HPDE6-E6E7 (cell line): ENCODE results near the gene CDHR5.

Experiments used
- DNase-seq: peaks from one replicate; pipeline ENCODE4 v3.0.0; 2011; ENCODE audit warnings: missing footprints; ENCODE audit errors: extremely low spot score

The CDHR5 gene

DNA sequence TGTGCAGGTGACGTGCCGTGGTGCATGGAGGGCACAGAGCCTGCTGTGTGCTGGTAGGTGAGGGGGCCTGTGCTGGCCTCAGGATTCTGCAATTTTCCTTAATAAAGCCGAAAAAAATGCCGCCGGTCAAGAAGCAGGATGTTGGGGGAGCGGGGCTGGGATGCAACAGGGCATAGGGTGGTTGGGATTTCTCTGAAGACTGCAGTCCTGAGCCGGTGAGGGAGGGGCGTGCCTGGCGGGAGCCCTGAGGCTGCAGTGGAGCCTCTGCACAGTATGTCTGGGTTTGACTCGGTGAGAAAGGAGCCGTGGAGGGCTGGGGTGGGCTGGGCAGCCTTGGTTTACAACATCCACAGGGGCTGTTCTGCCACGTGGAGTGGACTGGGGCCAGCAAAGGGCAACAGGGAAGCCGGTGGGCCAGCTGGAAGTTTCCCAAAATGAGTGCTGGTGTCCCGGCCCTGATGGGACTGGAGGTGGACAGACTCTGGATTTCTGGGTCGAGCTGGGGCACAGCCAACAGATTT lies 1.3 kb downstream of the CDHR5 start:
- no peak for DNase-seq

DNA sequence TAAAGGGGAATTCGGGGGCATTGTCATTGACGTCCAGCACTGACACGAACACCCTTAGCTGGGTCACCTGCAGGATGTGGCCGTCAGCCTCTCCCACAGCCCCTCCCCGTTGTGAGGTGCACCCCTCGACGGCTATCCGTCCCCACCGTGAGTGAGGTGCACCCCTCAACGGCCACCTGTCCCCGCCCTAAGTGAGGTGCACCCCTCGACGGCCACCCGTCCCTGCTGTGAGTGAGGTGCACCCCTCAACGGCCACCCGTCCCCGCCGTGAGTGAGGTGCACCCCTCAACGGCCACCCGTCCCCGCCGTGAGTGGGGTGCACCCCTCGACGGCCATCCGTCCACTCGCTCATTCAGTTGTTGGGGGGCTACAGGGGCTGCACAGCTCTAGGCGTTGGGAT lies 2.9 kb downstream of the CDHR5 start:
- no peak for DNase-seq

DNA sequence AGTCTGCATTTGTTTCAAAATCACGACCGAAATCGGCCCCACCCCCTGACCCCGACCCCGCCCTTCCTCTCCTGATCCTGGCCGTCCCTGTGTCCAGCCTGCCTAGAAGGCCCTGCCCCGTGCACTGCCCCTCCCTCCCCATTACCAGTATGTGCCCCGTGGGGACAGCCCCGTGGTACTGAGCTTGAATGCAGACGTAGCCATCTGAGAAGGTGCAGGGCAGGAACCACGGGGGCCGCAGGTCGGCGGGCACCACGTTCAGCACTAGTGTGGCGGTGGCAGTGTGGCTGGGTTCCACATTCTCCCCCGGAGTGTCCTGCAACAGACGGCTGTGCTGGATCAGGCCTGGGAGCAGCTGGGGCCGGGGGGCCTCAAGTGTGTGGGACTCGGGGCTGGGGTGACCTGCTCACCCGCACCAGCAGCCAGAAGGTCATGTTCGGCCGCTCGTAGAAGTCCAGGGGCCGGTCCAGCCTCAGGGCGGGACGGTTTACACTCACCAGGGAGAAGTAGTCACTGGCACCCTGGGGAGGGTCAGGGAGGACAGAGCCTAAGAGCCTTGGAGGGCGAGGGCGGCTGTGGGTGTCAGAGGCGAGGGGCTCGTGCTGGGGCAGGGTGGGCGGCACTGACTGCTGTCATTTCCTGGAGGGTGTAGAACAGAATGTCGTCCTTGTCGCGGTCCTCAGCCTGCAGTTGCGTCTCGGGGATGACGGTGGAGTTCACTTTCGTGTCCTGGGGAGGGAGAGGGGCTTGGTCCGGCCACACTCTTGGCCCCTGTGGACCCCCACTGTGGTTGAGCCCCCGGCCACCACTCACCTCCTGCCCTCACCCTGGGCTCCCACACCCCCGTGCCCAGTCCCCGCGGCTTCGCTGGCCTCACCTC lies 3.6 kb downstream of the CDHR5 start:
- DNase-seq = no peak

DNA sequence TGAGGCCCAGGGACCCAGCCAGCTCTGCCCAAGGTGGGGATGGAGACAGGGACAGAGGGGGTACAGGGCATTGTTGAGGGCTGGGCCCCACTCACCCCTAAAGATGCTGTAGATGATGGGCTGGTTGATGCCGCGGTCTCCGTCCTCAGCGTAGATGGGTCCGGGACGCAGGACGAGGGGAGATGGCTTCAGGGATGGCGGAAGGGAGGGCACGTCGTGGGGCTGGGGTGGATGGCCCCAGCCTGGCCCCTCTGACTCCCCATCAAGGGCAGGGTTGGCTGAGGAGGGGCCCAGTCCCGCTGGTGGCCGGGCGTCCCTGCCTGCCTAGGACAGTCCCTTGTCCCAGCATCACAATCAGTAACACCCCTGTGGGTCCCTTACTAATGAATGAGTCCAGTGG lies 4.6 kb downstream of the CDHR5 start:
- no peak for DNase-seq

DNA sequence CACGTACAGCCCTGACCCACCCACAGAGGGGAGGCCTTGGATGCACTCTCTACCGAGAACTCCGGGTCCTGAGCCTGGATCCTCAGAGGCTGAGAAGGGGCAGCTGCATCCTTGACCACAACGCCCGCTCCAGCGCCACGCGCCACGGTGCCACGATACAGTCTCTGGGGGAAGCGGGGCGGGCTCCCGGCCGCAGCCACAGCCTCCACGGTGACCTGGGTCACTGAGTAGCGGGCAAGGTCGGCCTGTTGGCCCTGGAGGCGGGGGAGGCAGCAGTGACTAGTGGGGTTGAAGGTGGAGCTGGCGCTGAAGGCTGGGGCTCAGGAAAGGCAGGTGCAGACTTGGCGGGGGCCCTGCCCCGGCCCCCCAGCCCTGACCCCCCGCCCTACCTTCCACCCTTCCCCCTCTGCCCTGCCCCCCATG lies 5.1 kb downstream of the CDHR5 start:
- no peak for DNase-seq

DNA sequence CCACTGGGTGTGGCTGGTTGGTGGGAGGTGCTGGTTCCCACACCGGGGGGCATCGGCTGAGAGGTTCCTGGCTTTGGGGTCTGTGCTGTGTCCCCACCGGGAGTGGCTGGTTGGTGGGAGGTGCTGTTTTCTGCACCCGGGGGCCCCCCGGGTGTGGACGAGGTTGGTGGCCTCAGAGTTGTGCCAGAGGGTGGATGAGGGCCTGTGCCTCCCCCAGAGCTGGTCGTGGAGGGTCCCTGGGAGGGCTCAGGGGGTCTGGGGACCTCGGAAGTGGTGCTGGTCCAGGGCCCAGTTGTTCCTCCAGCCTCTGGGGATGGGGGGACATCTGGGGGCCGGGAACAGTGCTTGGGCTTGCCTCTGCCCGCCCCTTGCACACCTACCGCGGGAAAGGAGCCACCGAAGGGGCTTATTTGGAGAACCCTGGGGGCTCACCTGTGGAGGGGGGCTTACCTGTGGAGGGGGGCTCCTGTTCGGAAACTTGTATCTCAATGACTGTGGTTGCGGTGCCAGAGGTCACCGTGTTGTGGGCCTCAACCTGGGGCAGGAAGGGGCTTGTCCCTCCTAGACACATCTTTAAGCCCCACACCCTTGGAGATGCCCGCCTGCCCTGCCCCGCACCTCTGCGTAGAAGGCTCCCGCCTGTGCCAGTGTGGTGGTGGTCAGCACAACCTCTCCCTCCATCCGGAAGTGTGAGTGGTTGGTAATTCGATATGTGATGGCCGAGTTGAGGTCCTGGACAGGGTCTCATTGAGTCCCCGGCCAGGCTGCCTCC lies 5.7 kb downstream of the CDHR5 start:
- DNase-seq = no peak

DNA sequence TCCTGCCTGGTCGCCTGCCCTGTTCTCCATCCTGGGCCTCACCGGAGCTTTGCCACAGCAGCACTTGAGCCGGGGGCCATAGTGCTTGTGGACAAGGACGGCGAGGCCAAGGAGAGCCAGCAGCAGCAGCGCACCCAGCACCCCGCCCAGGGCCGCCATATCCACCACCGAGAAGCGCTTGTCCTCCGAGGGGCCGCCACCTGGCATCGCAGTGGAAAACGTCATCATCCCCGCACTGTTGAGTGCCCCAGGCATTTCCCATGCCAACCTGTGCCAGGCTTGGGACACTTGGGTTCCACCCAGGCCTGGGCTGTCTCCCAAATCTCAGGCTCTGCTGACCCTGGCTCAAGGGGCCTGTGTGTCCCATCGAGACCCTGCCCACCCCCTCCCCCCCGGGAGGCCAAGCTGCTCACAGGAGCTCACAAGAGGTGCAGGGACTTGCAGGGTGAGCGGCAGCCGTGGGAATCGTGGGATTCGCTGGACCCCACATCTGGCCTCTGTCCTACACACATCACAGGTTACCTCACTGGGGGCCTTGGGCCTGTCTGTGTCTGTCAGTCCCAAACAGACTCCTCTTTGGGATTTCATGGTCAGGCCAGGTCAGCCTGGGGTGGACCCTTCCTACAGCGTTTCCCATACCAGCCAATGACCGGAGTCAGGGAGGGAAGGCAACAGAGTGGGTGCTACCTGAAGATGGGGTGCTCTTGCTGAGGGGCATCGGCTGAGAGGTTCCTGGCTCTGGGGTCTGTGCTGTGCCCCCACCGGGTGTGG lies 6.7 kb downstream of the CDHR5 start:
- DNase-seq = no peak

DNA sequence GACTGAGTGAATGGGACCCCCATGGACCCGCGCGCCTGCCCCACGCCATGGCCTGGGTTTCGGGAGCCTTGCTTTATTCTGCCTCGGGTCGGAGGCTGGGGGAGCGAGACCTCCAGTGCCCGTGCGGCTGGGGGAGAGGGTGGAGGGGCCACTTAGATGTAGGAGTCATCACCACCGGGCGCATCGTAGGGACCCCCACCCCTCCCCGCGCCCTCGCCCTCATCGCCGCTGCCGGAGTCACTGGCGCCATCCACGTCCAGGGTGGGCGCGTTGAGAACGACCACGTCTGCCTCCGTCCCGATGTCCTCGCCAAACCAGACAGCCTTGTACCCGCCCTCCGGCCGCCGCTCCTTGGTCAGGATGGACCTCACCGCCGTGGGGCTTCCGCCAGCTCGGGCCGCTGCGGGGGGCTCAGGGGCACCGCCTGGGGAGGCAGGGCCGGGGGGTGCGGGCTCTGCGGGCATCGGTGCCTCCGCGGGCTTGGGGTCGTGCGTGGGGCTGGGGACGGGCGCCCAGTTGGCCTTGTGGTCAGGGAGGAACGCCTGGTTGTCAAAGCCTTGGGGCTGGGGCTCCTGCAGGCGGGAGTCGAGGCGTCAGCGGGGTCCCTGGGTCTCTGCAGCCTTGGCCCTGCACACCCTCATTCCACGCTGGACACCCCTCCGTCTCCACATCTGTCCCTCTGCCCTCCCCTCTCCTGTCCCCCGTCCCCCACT lies 7.4 kb downstream of the CDHR5 start:
- no peak for DNase-seq

DNA sequence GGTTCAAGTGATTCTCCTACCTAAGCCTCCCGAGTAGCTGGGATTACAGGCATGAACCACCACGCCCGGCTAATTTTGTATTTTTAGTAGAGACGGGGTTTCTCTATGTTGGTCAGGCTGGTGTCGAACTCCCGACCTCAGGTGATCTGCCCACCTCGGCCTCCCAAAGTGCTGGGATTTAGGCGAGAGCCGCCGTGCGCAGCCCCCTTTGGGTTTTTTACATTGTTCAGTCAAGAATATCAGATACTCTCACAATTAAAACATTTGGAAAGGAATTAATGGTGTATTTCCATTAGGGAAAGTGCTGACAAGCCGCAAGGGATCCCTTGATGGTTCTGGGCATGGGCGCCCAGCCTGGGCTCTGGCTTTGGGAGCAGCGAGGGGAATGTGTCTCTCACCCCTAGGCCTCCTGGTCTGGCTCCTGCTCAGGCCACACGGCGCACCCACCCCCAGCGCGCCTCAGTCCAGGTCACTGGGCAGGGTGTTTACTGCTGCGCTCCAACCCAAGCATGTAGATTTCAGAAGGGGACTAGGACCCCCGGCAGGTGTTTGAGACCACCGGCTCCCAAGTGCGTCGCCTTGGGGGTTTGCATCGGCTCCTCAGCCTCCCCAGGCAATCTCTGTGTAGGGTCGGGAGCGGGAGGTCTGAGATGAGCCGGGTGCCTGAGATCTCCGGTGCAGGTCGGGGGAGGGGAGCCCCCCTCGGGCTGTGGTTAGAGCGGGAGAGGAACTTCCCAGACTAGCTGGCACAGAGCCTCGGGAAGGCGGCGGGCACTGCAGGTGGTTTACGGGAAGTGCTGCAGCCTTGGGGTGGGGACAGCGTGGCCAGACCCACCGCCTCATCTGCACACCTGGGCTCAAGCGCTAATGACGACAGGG lies 8.2 kb downstream of the CDHR5 start:
- no peak for DNase-seq

DNA sequence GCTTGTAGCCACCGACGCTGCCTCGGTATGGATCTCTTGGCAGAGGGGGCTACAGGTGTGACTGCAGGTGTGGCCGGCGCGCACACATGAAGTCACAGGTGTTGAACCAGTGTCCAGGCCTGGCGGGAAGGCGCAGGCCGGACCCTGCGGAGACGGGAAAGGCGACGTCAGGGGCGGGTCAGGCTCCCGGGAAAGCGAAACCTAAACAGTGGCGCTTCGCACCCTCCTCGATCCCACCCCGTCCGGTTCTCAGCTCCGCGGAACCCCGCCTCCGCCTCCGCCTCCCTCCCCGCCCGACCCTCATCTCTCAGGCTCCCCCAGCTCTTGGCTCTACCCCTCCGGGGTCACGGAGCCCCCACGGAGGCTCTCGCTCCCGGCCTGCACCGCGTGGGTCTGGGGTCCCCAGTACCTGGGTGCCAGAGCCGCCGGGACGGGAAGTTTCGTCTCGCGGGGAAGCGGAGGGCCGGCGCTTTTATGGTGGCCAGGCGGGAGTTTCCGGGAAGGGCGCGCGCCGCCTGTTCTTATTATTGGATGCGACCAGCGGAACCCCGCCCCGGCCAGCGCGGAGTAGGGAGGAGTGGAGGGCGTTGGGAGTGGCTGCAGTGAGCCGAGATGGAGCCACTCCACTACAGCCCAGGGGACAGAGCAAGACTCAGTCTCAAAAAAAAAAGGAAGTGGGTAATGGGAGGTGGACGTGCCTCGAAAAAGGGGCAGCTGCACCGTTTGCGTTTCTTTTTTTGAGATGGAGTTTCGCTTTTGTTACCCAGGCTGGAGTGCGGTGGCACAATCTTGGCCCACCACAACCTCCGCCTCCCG lies 9.0 kb downstream of the CDHR5 start, which contains the start of gene IRF7:
IRF7 (minus strand) TSS at position 447 of the 816 bp plus-strand sequence. CDS start 586 bp downstream, outside the sequence.
- DNase-seq = peak; percentile 87

DNA sequence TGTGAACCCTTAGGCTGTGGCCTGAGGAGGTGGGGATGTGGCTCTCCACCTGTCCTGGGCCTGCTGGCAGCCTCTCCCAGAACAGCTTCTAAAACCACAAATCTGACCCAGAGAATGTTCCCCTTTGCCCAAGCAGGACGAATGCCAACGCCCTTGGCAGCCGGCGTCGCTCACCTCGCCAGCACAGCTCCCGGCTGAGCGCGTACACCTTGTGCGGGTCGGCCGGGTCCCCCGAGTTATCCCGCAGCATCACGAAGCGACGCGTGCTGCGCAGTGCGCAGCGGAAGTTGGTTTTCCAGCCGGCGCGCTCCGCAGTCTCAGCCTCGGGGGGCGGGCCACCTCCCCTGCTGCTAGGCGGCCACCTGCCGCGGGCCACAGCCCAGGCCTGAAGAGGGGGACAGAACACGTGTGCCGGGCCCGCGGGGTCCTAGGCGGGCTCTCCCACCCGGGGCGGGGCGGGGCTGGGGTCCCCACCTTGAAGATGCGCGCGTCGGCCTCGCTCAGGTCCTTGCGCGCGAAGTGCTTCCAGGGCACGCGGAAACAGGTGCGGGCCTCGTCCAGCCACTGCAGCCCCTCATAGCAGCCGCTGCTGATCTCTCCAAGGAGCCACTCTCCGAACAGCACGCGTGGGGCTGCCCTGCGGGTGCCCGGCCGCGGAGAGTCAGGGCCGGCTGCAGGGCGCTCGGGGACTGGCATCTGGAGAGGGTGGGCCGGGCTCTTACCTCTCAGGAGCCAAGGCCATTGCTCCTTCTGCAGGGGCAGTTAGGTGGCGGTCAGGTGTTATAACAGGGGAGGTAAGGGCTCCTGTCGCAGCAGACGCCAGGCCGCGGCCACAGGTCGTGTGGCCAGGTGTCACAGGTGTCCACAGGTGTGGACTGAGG lies 9.9 kb downstream of the CDHR5 start:
- no peak for DNase-seq

DNA sequence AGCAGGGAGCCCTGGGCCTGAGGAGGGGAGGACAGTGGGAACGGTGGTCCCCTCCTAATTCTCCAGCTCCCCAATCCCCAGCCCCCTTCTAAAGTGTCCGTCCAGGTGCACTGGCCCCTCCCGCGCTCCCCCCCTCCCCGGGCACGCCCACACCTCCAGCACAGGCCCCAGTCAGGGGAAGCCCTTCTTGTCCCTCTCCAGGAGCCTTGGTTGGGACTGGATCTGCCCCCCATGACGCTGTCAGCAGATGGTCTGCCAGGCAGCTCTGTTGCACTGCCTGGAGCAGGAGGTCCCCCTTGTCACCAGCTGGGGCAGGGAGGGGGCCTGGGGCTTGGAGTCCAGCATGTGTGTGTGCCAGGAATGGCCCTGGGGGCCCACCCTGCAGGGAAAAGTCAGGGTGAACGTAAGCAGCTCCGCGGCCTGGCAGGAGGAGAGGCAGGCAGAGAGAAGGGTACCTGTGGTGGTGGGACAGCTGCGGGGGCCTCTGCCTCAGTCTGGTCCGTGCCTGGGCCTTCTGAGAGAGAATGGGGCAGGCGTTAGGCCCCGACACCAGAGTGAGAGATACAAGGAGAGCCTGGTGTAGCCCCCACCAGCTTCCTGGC lies 10.6 kb downstream of the CDHR5 start:
- DNase-seq = no peak

DNA sequence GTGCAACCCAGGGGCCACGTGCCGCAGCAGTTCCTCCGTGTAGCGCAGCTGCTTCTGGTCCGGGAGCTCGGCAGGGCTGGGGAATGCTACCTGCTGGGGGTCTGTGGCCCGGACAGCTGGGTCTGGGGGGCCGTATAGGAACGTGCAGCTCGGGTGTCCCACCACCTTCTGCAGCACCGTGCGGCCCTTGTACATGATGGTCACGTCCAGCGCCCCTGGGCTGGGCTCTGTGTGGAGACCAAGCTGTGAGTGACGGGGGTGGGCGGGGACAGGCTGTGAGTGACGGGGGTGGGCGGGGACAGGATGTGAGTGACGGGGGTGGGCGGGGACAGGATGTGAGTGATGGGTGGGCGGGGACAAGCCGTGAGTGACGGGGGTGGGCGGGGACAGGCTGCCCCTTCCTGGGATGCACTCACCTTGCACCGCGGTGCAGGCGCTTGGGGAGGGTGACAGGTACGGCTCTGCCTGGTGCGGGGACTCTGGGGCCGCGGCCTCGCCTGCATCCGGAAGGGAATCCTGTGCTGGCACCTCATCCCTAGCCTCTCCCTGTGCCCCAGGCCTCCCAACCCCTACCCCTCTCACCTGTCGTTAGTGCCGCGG lies 11.3 kb downstream of the CDHR5 start:
- DNase-seq = peak; percentile 50

DNA sequence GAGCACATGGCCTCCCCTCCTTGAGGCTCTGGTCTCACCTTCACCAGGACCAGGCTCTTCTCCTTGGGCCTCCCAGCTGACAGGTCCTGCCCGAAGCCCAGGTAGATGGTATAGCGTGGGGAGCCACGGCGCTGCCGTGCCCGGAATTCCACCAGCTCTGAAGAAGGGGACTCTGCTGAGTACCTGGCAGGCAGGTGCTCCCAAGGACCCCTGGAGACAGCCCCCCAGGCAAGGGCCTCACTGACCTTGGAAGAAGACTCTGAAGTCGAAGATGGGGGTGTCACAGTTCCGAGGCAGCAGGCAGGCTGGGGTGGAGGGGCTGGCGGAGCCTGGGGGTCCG lies 11.8 kb downstream of the CDHR5 start:
- DNase-seq = no peak

DNA sequence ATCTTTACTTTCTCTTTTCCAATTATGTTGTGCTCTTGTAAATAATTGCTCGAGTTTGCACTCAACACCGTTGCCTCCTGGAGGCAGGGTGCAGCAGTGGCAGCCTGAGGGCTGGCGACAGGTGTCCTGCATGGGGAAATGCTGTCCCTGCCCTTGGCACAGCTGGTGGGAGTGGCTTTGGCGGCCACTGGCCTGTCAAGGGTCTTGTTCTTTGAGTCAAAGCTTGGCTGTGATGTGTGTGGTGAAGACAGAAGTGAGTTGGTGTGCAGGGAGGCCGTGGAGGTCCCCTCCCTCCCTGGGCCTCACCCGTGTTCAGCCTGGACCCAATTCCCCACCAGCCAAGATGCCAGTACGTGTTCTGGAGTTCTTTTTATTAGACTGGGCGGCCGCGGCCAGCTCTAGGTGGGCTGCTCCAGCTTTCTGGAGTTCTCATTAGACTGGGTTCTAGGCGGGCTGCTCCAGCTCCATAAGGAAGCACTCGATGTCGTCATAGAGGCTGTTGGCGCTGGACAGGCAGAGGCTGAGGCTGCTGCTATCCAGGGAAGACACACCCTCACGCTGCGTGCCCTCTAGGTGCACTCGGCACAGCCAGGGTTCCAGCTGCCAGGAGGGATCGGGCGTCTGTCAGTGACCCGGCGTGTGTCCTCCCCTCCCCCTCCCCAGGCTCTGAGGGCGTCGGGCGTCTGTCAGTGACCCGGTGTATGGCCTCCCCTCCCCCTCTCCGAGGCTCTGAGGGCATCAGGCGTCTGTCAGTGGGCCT lies 12.4 kb downstream of the CDHR5 start:
- no peak for DNase-seq

DNA sequence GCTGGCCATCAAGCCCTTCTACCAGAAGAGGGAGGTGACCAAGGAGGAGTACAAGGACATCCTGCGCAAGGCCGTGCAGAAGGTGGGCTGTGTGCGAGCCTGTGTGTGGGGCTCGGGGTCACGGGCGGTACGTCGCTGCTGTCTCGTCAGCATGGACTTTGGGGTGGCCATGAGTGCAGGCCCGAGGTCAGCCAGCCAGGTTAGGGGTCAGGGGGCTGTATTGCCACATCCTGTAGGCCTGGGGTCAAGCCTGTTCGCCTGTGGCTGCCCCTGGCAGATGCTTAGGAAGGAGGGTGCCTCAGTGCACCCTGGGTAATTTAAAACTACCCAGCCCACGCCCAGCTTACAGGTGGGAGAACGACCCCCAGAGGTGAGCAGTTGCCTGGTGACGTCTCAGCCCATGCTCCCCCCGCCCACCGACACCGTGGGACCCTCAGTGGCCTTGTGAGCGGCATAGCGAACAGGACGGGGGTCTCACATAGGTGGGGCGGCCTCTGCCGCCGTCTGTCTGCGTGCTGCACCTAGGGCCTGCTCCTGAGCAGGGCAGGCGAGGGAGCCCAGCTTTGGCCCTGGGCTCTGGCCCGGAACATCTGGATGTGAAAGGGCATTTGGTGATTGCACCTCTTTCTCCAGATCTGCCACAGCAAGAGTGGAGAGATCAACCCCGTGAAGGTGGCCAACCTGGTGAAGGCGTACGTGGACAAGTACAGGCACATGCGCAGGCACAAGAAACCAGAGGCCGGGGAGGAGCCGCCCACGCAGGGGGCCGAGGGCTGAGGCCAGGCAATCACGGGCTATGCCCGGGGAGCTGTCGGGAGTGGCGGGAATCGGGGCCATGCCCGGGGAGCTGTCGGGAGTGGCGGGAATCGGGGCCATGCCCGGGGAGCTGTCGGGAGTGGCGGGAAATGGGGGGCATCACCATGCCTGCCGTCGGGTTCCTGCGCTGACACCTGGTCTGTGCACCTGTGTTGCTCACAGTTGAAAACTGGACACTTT lies 13.5 kb downstream of the CDHR5 start:
- DNase-seq = no peak
